Esophagus squamous epithelium (tissue), 4 donors: Measurements from ENCODE around the gene NOP10.

Experiments
- POLR2A ChIP-seq, 4 donors: fragments of 450-650 bp; IDR thresholded peaks; one replicate each; pipeline ENCODE4 v1.6.1; 2017; ENCODE audit warnings: antibody characterized with exemption in 4 of 4, mild to moderate bottlenecking in 4 of 4, moderate library complexity in 3 of 4
- TF ChIP-seq, protein P1 (sequence below), 6 experiments: fragments of 450-650 bp in 4 of 6; fragments of 200-600 bp in 2 of 6; sonication (generic) in 2 of 6; IDR thresholded peaks; one replicate each; pipeline ENCODE4 v1.5.1; 2016 to 2019; ENCODE audit warnings: antibody characterized with exemption in 6 of 6, mild to moderate bottlenecking in 4 of 6, moderate library complexity in 4 of 6

DNA sequence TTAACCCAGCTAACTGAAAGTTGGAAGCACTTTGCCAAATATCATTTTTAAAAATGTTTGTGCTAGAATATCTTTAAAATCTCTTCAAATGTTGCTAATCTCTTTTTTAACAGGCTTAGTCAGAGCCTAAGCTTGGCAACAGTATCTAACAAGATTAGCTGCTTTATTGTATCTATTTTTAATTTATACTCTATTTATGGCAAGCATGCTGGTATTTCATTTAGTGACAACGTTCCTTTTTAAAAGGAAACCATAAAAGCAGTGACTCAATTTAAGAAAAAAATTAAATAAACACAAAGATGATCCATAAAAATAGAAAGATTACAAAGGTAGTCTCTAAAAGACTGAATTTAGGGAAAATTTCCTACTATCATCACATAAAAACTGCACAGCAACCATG is 45.9 kb downstream of the NOP10 start:
- TF ChIP-seq, protein P1, sequence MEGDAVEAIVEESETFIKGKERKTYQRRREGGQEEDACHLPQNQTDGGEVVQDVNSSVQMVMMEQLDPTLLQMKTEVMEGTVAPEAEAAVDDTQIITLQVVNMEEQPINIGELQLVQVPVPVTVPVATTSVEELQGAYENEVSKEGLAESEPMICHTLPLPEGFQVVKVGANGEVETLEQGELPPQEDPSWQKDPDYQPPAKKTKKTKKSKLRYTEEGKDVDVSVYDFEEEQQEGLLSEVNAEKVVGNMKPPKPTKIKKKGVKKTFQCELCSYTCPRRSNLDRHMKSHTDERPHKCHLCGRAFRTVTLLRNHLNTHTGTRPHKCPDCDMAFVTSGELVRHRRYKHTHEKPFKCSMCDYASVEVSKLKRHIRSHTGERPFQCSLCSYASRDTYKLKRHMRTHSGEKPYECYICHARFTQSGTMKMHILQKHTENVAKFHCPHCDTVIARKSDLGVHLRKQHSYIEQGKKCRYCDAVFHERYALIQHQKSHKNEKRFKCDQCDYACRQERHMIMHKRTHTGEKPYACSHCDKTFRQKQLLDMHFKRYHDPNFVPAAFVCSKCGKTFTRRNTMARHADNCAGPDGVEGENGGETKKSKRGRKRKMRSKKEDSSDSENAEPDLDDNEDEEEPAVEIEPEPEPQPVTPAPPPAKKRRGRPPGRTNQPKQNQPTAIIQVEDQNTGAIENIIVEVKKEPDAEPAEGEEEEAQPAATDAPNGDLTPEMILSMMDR (IDR thresholded peaks at IDR 0.05), result no peak
- TF ChIP-seq POLR2A (IDR thresholded peaks at IDR 0.05), result no peak
